Common myeloid progenitor, CD34-positive (primary cell): Measurements from ENCODE around the gene GNAI3.

ENCODE experiments used
- CTCF ChIA-PET: fragments of 350-600 bp; sonication (Branson Sonifier 250); formaldehyde crosslinking; loops from one replicate; lab custom pipeline; 2021; ENCODE audit warnings: antibody characterized with exemption; lab: Charles Lee
- POLR2A ChIA-PET: fragments of 350-600 bp; sonication (Branson Sonifier 250); formaldehyde crosslinking; loops from one replicate; lab custom pipeline; 2021; ENCODE audit warnings: antibody characterized with exemption; lab: Charles Lee
- DNase-seq, 3 donors: peaks; one replicate each; pipeline versions ENCODE4 v3.0.0 to v3.0.0-alpha.2; 2013
- H3K27ac ChIP-seq, 2 experiments: 1 replicate in 1 of 2; 2 replicates in 1 of 2; pipeline ENCODE4 v1.7.0; 2013; ENCODE audit warnings: inconsistent platforms in 2 of 2, low read length in 2 of 2, mild to moderate bottlenecking in 2 of 2, low read depth in 1 of 2, moderate library complexity in 1 of 2; ENCODE audit not compliant: severe bottlenecking in 2 of 2, insufficient read depth in 1 of 2, poor library complexity in 1 of 2
- H3K27me3 ChIP-seq, 5 experiments: replicated peaks in 2 of 5; 1 replicate in 3 of 5; 2 replicates in 2 of 5; pipeline versions ENCODE4 v1.6.1 to v1.7.0; 2013; ENCODE audit warnings: low read length in 4 of 5, mild to moderate bottlenecking in 2 of 5, moderate library complexity in 2 of 5, inconsistent platforms in 1 of 5; ENCODE audit not compliant: insufficient read depth in 5 of 5, control insufficient read depth in 4 of 5
- H3K36me3 ChIP-seq, 4 experiments: 1 replicate in 2 of 4; 2 replicates in 2 of 4; pipeline versions ENCODE4 v1.6.1 to v1.7.0; 2013; ENCODE audit warnings: low read length in 3 of 4, control low read depth in 1 of 4, mild to moderate bottlenecking in 1 of 4; ENCODE audit not compliant: control insufficient read depth in 4 of 4, insufficient read depth in 4 of 4
- H3K4me1 ChIP-seq, 4 experiments: 1 replicate in 3 of 4; 2 replicates in 1 of 4; pipeline versions ENCODE4 v1.6.1 to v1.7.1; 2013; ENCODE audit warnings: low read length in 3 of 4, mild to moderate bottlenecking in 3 of 4, control low read depth in 1 of 4, inconsistent platforms in 1 of 4, moderate library complexity in 1 of 4; ENCODE audit not compliant: control insufficient read depth in 4 of 4, insufficient read depth in 4 of 4; ENCODE audit errors: control extremely low read depth in 1 of 4
- H3K4me3 ChIP-seq, 7 experiments: 1 replicate in 4 of 7; 2 replicates in 3 of 7; pipeline versions ENCODE4 v1.5.1 to v1.7.0; 2013; ENCODE audit warnings: mild to moderate bottlenecking in 7 of 7, low read length in 6 of 7, moderate library complexity in 6 of 7, inconsistent platforms in 2 of 7, low read depth in 2 of 7, control low read depth in 1 of 7; ENCODE audit not compliant: insufficient read depth in 4 of 7, control insufficient read depth in 1 of 7; ENCODE audit errors: extremely low read depth in 1 of 7
- H3K9me3 ChIP-seq, 5 experiments: 1 replicate in 4 of 5; 2 replicates in 1 of 5; pipeline versions ENCODE4 v1.6.1 to v1.7.1; 2013; ENCODE audit warnings: low read length in 4 of 5, mild to moderate bottlenecking in 2 of 5, inconsistent platforms in 1 of 5, low read depth in 1 of 5, moderate library complexity in 1 of 5; ENCODE audit not compliant: control insufficient read depth in 4 of 5, insufficient read depth in 2 of 5; ENCODE audit errors: control extremely low read depth in 1 of 5
- WGBS: methylation state at CpG from one replicate; pipeline ENCODE4 v1.1.5; 2013; ENCODE audit not compliant: insufficient coverage; 5-methylcytosine and 5-hydroxymethylcytosine counted together

The GNAI3 gene

GRCh38 chr1:109502364-109502851 is 46.0 kb upstream of the GNAI3 start:
- peaks cover 0 to 23% (median 13%) of the 10 kb centered on the region in 4 experiments for H3K4me1 ChIP-seq
- WGBS: 71% methylated on average over 2 of the region's 3 CpGs
- H3K27me3 ChIP-seq: peaks cover 0 to 5% (median 0%) of the 10 kb centered on the region in 5 experiments
- POLR2A ChIA-PET: no interaction called here
- H3K4me3 ChIP-seq: no peak overlapping the region
- peak in 2 of 3 donors; percentile 27 to 34 for DNase-seq
- H3K9me3 ChIP-seq: no peaks in the 10 kb centered on the region
- peak overlapping the region in 1 of 2 experiments; percentile 49 for H3K27ac ChIP-seq
- H3K36me3 ChIP-seq: peaks cover 2 to 27% (median 16%) of the 10 kb centered on the region in 4 experiments
- CTCF ChIA-PET: interaction anchor here (2.8 to 39.1 kb wide), 4 partner anchors 10 to 32 kb away, joined by 8 to 1203 read pairs (median 161); partner anchors contain the start of genes ATXN7L2, CYB561D1 and GPR61

- Histone ChIP-seq H3K27me3 (peaks cover 0 to 14% (median 0%) of the 10 kb centered on the region in 5 experiments), H3K4me1 (peaks cover 0 to 23% (median 13%) of the 10 kb centered on the region in 4 experiments), H3K4me3 (no peak overlapping the region), H3K9me3 (no peaks in the 10 kb centered on the region), H3K27ac (no peak overlapping the region), H3K36me3 (peaks cover 2 to 15% (median 8%) of the 10 kb centered on the region in 4 experiments)
- 93% methylated on average over 5 of the region's 5 CpGs for WGBS
- DNase-seq: no peak
- POLR2A ChIA-PET: no interaction called here
- CTCF ChIA-PET: interaction anchor here (1.0 to 39.1 kb wide), 5 partner anchors 12 to 120 kb away, joined by 3 to 1203 read pairs (median 90); partner anchors contain the start of genes ATXN7L2, CYB561D1 and GPR61
Measured at GRCh38 chr1:109503935-109504334, 44.5 kb upstream of the GNAI3 start.

GRCh38 chr1:109504974-109505373 is 43.4 kb upstream of the GNAI3 start:
- Histone ChIP-seq H3K4me3 (no peak overlapping the region), H3K27me3 (peaks cover 0 to 14% (median 0%) of the 10 kb centered on the region in 5 experiments), H3K27ac (no peak overlapping the region), H3K4me1 (peaks cover 0 to 32% (median 18%) of the 10 kb centered on the region in 4 experiments), H3K36me3 (peaks cover 2 to 13% (median 7%) of the 10 kb centered on the region in 4 experiments), H3K9me3 (no peaks in the 10 kb centered on the region)
- no CpG with 5 or more reads among the region's 1 CpG for WGBS
- ChIA-PET POLR2A (interaction anchor here (0.6 kb wide), 1 partner anchor 72 kb away, joined by 3 read pairs; no protein-coding TSS in a partner anchor), CTCF (interaction anchor here (1.0 to 39.1 kb wide), 4 partner anchors 11 to 119 kb away, joined by 3 to 1203 read pairs (median 161); partner anchors contain the start of genes ATXN7L2, CYB561D1 and GPR61)
- DNase-seq: no peak

GRCh38 chr1:109508001-109508872 is 40.2 kb upstream of the GNAI3 start:
- Histone ChIP-seq H3K9me3 (no peaks in the 10 kb centered on the region), H3K27ac (no peak overlapping the region), H3K4me3 (no peak overlapping the region), H3K4me1 (peaks cover 0 to 14% (median 11%) of the 10 kb centered on the region in 4 experiments), H3K36me3 (peaks cover 0 to 2% (median 0%) of the 10 kb centered on the region in 4 experiments), H3K27me3 (peaks cover 0 to 20% (median 0%) of the 10 kb centered on the region in 5 experiments)
- ChIA-PET POLR2A (no interaction called here), CTCF (interaction anchor here (1.1 to 39.1 kb wide), 3 partner anchors 11 to 26 kb away, joined by 7 to 1203 read pairs (median 232); partner anchors contain the start of genes ATXN7L2, CYB561D1 and GPR61)
- DNase-seq: no peak
- 94% methylated on average over 17 of the region's 25 CpGs for WGBS

GRCh38 chr1:109508873-109509175 is 39.6 kb upstream of the GNAI3 start:
- 96% methylated on average over 5 of the region's 7 CpGs for WGBS
- Histone ChIP-seq H3K9me3 (no peaks in the 10 kb centered on the region), H3K36me3 (peaks cover 0 to under 1% (median 0%) of the 10 kb centered on the region in 4 experiments), H3K27ac (no peak overlapping the region), H3K4me1 (peaks cover 0 to 14% (median 11%) of the 10 kb centered on the region in 4 experiments), H3K4me3 (peak overlapping the region in 5 of 7 experiments; percentile 19 to 79 (median 67)), H3K27me3 (peaks cover 0 to 22% (median 0%) of the 10 kb centered on the region in 5 experiments)
- ChIA-PET POLR2A (no interaction called here), CTCF (interaction anchor here (14.7 to 39.1 kb wide), 2 partner anchors 17 to 25 kb away, joined by 232 to 1203 read pairs; partner anchors contain the start of genes ATXN7L2, CYB561D1 and GPR61)
- no peak for DNase-seq

GRCh38 chr1:109509176-109510134 is 39.0 kb upstream of the GNAI3 start, which contains the start of gene AMIGO1:
Gene AMIGO1, minus strand, starts transcription at chr1:109509727. Its CDS starts 815 bp downstream, at chr1:109508912.
- ChIA-PET CTCF (interaction anchor here (1.2 to 39.1 kb wide), 3 partner anchors 18 to 31 kb away, joined by 3 to 1203 read pairs (median 232); partner anchors contain the start of genes ATXN7L2, CYB561D1 and GPR61), POLR2A (interaction anchor here (1.6 kb wide), 1 partner anchor 15 kb away, joined by 7 read pairs; the partner anchor contains the start of gene CYB561D1)
- H3K27me3 ChIP-seq: peaks cover 0 to 22% (median 0%) of the 10 kb centered on the region in 5 experiments
- WGBS: 2% methylated on average over 92 of the region's 100 CpGs
- H3K27ac ChIP-seq: no peak within 1 kb of the TSS
- H3K4me3 ChIP-seq: peak within 1 kb of the TSS; percentile 23 to 80 (median 68)
- no peaks in the 10 kb centered on the region for H3K36me3 ChIP-seq
- peaks cover 0 to 14% (median 11%) of the 10 kb centered on the region in 4 experiments for H3K4me1 ChIP-seq
- peak; percentile 37 to 68 (median 54) for DNase-seq
- H3K9me3 ChIP-seq: no peaks in the 10 kb centered on the region
